HG02678 (cell line): Measurements from ENCODE around the gene CYP4Z1.
"Not testable (repeated sequence)": the region's sequence is repeated elsewhere in the genome, so short reads cannot be mapped to it uniquely, and the experiment has no call there.

Experiments used
- ATAC-seq: cut with Tn5 transposase; IDR thresholded peaks from one replicate; pipeline ENCODE4 v1.9.1; 2021; ENCODE audit warnings: mild to moderate bottlenecking, moderate library complexity; ENCODE audit not compliant: unreplicated experiment

The CYP4Z1 gene

GRCh38 chr1:47067097-47067594 is at the start of gene CYP4Z1:
CYP4Z1 (plus strand) TSS chr1:47067231; CDS start chr1:47067491, 260 bp downstream.
- no peak for ATAC-seq

DNA sequence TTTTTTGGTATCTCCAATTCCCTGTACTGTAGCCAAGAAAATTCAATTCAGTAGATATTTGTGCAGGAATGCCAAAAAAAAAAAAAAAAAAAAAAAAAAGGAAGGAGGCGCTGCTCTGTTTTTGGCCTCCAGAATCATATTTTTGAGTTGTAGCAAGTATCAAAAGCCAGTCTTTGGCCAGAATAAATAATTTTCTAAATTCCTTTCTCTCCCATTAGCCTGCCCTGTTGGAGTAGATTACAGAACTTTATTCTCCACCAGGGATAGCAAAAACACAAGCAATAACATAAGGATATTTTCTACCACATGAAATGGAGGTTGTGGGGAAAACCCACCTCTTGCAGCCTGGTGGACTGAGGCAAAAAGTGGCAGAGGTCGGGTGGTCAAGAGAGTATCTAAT is 46.0 kb upstream of the CYP4Z1 start:
- no peak for ATAC-seq

GRCh38 chr1:47023268-47024140 is 43.5 kb upstream of the CYP4Z1 start, which contains the start of gene CYP4X1:
CYP4X1 (plus strand) TSS chr1:47023669; CDS start chr1:47023818, 149 bp downstream.
- no peak for ATAC-seq

GRCh38 chr1:47024141-47024801 is 42.8 kb upstream of the CYP4Z1 start:
- no peak for ATAC-seq

- ATAC-seq: no peak
Observed at GRCh38 chr1:47030170-47030805, 36.7 kb upstream of the CYP4Z1 start.

- ATAC-seq: no peak
Observed at GRCh38 chr1:47031059-47031458, 36.0 kb upstream of the CYP4Z1 start.

GRCh38 chr1:47031585-47031984 is 35.4 kb upstream of the CYP4Z1 start:
- ATAC-seq: no peak

GRCh38 chr1:47036764-47037163 is 30.3 kb upstream of the CYP4Z1 start:
- ATAC-seq: no peak

DNA sequence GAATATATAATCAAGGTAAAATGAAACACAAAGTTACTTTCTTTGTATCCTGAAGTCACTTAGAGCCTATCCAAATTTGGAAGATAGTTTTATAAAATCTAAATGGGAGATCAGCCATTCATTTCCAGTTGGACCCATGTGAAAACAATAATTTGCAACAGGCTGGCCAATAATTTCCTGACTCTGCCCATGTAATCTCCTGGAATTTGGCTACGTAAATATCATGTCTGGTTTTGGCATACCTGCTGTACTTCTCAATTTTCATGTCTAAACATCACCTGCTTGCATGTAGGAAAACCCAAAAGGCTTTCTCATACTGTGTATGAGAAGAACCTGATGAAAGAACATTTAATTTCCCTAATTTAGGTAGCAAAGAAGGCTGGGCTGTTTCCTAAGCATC is 7.7 kb upstream of the CYP4Z1 start:
- ATAC-seq: no peak

- ATAC-seq: not testable (repeated sequence)
Observed at GRCh38 chr1:47069080-47069479, 2.0 kb downstream of the CYP4Z1 start.

DNA sequence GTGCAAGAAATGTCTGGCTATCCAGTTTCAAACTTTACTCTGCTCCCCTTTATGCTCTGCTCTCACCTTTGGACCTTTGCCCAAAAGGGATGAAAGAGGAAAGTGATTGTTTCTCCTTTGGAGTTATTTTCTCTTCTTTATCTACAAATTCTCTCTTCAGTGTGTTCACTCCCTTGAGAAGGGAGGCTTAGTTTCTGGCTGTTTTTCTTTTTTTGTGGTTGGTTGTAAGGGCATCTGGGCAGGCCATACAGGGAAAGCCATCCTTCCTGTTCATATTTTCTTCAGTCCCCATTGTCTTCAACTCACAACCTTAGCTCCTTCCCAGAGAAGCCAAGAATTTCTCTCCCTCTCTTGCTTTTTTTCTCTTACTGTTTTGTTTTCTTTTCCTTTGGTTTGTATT is 2.5 kb downstream of the CYP4Z1 start:
- ATAC-seq: not testable (repeated sequence)

DNA sequence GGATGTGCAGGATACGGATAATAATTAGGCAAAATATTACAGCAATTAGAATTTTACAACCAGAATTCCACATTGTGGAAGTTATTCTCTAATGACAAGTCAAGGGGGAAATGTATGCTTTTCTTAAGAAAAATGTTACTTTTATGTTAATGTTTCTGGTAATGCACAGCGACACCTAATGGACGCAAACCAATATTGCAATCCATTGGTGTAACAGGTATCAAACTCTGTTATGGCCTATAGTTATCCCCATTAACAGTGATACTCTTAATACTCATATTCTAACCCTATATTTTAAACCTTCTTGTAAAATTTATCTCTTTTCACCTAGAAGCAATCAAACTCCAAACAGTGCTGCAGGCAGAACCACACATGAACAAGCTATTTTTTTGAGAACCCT is 22.3 kb downstream of the CYP4Z1 start:
- ATAC-seq: not testable (repeated sequence)

DNA sequence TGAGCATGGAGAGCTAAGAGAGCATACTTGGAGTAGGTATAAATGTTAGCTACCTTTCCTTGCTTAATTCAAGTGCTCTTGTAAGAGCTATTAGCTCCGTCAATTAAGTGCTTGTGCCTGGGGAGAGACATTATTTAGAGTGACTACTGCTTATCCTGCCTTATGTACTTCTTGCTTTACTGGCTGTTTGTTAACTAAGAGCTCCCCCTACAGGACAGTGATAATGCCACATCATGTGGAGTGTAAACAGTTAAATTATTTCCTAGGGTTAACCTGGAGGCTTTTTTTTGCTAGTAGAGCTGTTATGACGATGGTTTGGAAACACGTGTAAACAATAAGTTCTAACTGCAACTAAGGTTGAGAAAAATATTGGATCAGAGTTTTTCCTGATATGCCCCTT is 24.4 kb downstream of the CYP4Z1 start:
- ATAC-seq: not testable (repeated sequence)

DNA sequence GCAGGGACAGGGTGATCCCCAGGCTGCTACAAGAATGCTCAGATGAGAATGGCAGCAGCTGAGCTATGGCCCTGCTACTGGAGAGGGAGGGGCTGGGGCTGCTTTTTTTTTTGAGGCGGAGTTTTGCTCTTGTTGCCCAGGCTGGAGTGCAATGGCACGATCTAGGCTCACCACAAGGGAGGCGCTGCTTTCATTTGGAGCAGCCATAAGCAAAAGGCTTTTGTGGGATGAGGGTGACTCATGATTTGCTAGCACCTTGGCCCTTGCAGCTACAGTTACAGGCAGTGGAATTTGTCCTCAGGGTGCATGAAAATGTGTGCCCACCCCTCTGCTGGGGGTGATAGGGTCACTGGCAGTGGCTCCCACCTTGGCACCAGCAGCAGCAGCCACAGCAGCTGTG is 37.8 kb downstream of the CYP4Z1 start:
- no peak for ATAC-seq

DNA sequence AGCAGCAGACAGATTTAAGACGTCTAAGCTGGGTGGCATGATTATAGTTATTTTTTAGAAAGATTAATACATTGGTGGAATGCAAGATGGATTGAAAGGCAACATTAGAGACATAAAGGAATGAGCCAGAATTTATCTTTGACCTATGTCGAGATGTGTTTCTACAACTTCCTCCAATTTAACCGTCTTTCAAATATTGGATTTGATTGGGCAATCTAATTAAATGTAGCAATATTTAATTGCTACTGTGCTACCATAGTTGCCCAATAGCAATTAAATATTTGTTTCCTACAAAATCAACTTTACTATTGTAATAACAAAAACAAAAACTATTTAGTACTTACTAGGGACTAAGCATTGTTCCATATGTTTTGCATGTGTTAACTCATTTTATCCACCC is 39.8 kb downstream of the CYP4Z1 start:
- no peak for ATAC-seq

DNA sequence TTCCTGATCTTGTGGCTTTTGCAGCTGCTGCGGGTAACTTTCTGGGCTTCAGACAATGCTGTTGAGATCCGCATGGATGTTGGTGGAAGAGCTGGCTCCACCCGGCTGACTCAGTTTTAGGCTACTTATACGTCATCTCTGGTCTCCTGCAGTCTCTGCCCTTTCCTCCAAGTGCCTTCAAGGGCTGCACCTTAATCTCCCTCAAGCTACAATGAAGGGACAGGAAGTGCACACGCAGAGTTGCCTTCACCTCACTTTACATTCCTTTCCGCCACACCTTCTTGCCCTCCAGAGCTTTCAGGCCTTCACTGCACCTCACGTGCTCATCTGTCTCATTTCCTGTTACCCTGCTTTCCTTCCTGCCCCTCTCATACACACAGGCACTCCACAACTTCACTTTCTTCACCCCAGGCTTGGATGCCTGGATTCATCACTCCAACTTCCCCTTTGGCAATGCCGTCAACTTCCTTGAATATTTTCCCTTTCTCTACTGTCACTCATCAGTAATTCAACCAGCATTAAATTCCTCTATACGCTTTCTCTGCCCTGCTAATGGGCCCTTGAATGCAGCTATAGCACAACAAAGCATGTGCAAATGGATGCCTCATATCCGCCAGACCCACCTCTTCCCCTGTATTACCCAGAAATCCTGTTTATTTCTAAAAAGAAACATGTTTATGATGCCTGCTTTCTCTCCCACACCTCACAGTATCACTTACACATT is 41.0 kb downstream of the CYP4Z1 start:
- not testable (repeated sequence) for ATAC-seq

GRCh38 chr1:47109482-47109881 is 42.5 kb downstream of the CYP4Z1 start:
- not testable (repeated sequence) for ATAC-seq

- ATAC-seq: no peak
Observed at GRCh38 chr1:47113178-47113577, 46.1 kb downstream of the CYP4Z1 start.

DNA sequence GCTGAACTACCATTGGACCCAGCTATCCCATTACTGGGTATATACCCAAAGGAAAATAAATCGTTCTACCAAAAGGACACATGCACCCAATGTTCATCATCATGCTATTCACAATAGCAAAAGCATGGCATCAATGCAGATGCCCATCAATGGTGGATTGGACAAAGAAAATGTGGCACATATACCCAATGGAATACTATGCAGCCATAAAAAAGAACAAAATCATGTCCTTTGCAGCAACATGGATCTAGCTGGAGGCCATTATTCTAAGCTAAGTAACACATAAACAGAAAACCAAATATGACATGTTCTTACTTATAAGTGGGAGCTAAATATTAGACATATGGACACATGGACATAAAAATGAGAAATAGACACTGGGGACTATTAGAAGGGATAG is 54.0 kb downstream of the CYP4Z1 start:
- ATAC-seq: not testable (repeated sequence)

GRCh38 chr1:47124834-47125233 is 57.8 kb downstream of the CYP4Z1 start:
- ATAC-seq: not testable (repeated sequence)

DNA sequence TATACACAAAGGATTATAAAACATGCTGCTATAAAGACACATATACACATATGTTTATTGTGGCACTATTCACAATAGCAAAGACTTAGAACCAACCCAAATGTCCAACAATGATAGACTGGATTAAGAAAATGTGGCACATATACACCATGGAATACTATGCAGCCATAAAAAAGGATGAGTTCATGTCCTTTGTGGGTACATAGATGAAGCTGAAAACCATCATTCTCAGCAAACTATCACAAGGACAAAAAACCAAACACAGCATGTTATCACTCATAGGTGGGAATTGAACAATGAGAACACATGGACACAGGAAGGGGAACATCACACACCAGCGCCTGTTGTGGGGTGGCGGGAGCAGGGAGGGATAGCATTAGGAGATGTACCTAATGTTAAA is 60.0 kb downstream of the CYP4Z1 start:
- not testable (repeated sequence) for ATAC-seq
